Measurements from ENCODE around the gene SDK1.
A peak's percentile ranks its signal among the peaks of the same experiment; 100 is the strongest.

The SDK1 gene

GRCh38 chr7:3301831-3302618, 973 bp downstream of the SDK1 start:
- Mint-ChIP-seq H3K4me3 (peak overlapping the region; percentile 71), H3K27ac (no peak overlapping the region), H3K4me1 (peaks cover 11% of the 10 kb centered on the region), H3K27me3 (peaks cover 54% of the 10 kb centered on the region), H3K9me3 (no peaks in the 10 kb centered on the region), H3K36me3 (ENCODE audit: low read depth) (no peaks in the 10 kb centered on the region)
- peak; percentile 10 for DNase-seq
- no peak for ATAC-seq

DNA sequence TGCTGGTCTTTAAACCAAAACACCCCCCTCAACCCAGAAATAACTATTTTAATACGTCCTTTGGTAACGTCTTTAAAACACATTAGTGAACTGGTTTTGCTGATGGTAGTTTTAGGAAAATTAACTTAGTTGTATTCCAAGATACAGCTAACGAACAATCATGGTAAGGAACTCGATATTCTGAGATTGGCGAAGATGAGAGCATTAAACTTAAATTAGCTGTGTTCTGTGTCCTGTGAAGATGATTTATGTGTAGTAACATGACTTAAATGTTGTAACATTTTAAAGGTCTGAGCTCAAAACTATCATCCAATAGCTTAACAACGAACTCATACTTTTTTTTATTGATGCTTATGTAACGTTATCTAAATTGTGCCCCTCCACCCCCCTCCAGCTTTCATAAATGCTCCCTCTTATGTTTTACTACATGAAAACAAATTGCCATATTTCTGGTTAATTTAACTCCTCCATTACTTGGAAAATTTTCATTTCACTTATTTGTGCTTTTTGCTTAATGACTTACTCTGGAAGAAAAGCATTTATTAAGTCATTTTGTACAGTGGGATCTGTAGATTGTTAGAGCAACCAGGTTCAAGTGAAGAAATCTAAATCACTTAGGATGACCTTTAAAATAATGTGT, 1.7 kb downstream of the SDK1 start:
- ATAC-seq (no peak), DNase-seq (no peak)
- Mint-ChIP-seq H3K27me3 (peaks cover 52% of the 10 kb centered on the region), H3K27ac (no peak overlapping the region), H3K4me3 (peak overlapping the region; percentile 71), H3K9me3 (no peaks in the 10 kb centered on the region), H3K4me1 (peaks cover 11% of the 10 kb centered on the region), H3K36me3 (ENCODE audit: low read depth) (no peaks in the 10 kb centered on the region)

DNA sequence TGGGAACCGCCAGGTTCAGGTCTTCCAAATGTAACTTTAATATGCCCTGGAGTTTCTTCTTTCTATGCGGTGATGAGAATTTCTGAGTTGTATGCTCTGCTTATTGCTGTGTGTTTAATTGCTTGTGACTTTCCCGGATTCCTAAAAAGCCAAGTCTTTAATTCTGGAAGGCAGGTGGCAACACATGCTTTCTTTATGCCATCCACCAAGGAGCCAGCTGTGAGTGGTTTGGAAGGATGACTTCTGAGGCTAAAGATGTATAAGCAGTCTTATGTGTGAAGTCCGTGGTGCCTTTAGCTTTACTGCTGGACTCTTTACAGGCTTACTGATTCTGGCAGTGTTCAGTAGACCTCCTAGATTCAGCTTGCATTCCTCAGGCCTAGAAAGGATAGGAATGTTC, 3.1 kb downstream of the SDK1 start:
- no peak overlapping the region for H3K4me3 Mint-ChIP-seq
- H3K27me3 Mint-ChIP-seq: peaks cover 52% of the 10 kb centered on the region
- H3K27ac Mint-ChIP-seq: no peak overlapping the region
- ATAC-seq: no peak
- no peaks in the 10 kb centered on the region for H3K36me3 Mint-ChIP-seq (ENCODE audit: low read depth)
- H3K9me3 Mint-ChIP-seq: no peaks in the 10 kb centered on the region
- H3K4me1 Mint-ChIP-seq: peaks cover 11% of the 10 kb centered on the region
- no peak for DNase-seq

GRCh38 chr7:3307435-3307834, 6.4 kb downstream of the SDK1 start:
- peaks cover 2% of the 10 kb centered on the region for H3K4me1 Mint-ChIP-seq
- no peaks in the 10 kb centered on the region for H3K36me3 Mint-ChIP-seq (ENCODE audit: low read depth)
- DNase-seq (no peak), ATAC-seq (no peak)
- no peak overlapping the region for H3K27ac Mint-ChIP-seq
- no peaks in the 10 kb centered on the region for H3K9me3 Mint-ChIP-seq
- H3K4me3 Mint-ChIP-seq: no peak overlapping the region
- peaks cover 48% of the 10 kb centered on the region for H3K27me3 Mint-ChIP-seq

- Mint-ChIP-seq H3K9me3 (no peaks in the 10 kb centered on the region), H3K4me1 (no peaks in the 10 kb centered on the region), H3K36me3 (ENCODE audit: low read depth) (no peaks in the 10 kb centered on the region), H3K4me3 (no peak overlapping the region), H3K27me3 (peaks cover 33% of the 10 kb centered on the region), H3K27ac (no peak overlapping the region)
- ATAC-seq: no peak
- no peak for DNase-seq
These were observed 8.1 kb downstream of the SDK1 start for GRCh38 chr7:3309140-3309539.

DNA sequence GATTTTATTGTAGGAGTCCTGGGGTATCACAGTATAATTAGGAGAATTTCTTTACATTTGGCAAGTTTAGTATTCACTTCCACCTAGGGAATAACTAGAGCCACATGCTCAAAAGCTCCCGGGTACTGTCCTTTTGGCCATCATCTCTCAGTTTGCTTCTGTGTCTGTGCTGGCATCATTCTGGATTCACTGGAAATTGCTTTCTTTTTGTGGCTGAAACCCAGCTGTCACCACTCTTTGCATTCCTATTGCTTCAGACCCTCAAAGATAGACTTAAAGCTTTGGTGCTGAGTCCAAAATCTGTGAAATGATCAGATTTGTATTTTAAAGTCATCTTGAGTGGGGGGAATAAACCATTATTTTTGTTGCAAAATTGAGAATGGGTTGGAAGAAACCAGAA, 8.9 kb downstream of the SDK1 start:
- DNase-seq (no peak), ATAC-seq (no peak)
- no peak overlapping the region for H3K4me3 Mint-ChIP-seq
- no peaks in the 10 kb centered on the region for H3K9me3 Mint-ChIP-seq
- H3K27ac Mint-ChIP-seq: no peak overlapping the region
- no peaks in the 10 kb centered on the region for H3K4me1 Mint-ChIP-seq
- no peaks in the 10 kb centered on the region for H3K36me3 Mint-ChIP-seq (ENCODE audit: low read depth)
- peaks cover 28% of the 10 kb centered on the region for H3K27me3 Mint-ChIP-seq

- peaks cover 22% of the 10 kb centered on the region for H3K27me3 Mint-ChIP-seq
- no peak for ATAC-seq
These were observed 9.8 kb downstream of the SDK1 start for GRCh38 chr7:3310884-3311283.

GRCh38 chr7:3312583-3312982, 11.5 kb downstream of the SDK1 start:
- ATAC-seq (no peak), DNase-seq (no peak)
- Mint-ChIP-seq H3K36me3 (ENCODE audit: low read depth) (no peaks in the 10 kb centered on the region), H3K4me3 (no peak overlapping the region), H3K27me3 (peaks cover 19% of the 10 kb centered on the region), H3K9me3 (no peaks in the 10 kb centered on the region), H3K27ac (no peak overlapping the region), H3K4me1 (no peaks in the 10 kb centered on the region)

More at GRCh38 chr7:3310884-3311283, 9.8 kb downstream of the SDK1 start:
- H3K4me1 Mint-ChIP-seq: no peaks in the 10 kb centered on the region
- no peak overlapping the region for H3K4me3 Mint-ChIP-seq
- no peak for DNase-seq
- H3K9me3 Mint-ChIP-seq: no peaks in the 10 kb centered on the region
- no peak overlapping the region for H3K27ac Mint-ChIP-seq
- no peaks in the 10 kb centered on the region for H3K36me3 Mint-ChIP-seq (ENCODE audit: low read depth)

DNA sequence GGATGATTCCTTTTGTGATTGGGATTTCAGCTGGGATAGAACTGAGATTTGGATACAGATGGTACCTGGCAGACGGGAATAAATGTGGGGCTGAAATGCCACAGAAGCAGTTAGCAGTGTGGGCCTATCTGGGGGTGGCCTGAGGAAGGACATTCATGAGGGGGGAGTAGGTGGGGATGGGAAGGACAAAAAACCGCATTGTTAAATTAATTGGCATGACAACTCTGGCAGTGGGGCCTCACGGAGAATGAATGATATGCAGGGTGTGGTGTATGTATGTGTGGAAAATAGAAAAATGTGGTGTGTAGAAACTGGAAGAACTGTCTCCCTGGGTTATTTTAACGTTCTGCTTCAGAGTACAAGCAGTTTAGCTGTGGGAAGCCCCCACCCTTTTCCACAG, 17.8 kb downstream of the SDK1 start:
- H3K9me3 Mint-ChIP-seq: no peaks in the 10 kb centered on the region
- no peak overlapping the region for H3K4me3 Mint-ChIP-seq
- H3K36me3 Mint-ChIP-seq (ENCODE audit: low read depth): no peaks in the 10 kb centered on the region
- no peak for DNase-seq
- H3K27me3 Mint-ChIP-seq: peaks cover 3% of the 10 kb centered on the region
- ATAC-seq: no peak
- H3K27ac Mint-ChIP-seq: no peak overlapping the region
- no peaks in the 10 kb centered on the region for H3K4me1 Mint-ChIP-seq

GRCh38 chr7:3321206-3321605, 20.2 kb downstream of the SDK1 start:
- no peaks in the 10 kb centered on the region for H3K9me3 Mint-ChIP-seq
- no peak overlapping the region for H3K27ac Mint-ChIP-seq
- DNase-seq: no peak
- no peak for ATAC-seq
- peaks cover 3% of the 10 kb centered on the region for H3K27me3 Mint-ChIP-seq
- H3K4me1 Mint-ChIP-seq: no peaks in the 10 kb centered on the region
- no peaks in the 10 kb centered on the region for H3K36me3 Mint-ChIP-seq (ENCODE audit: low read depth)
- H3K4me3 Mint-ChIP-seq: no peak overlapping the region

DNA sequence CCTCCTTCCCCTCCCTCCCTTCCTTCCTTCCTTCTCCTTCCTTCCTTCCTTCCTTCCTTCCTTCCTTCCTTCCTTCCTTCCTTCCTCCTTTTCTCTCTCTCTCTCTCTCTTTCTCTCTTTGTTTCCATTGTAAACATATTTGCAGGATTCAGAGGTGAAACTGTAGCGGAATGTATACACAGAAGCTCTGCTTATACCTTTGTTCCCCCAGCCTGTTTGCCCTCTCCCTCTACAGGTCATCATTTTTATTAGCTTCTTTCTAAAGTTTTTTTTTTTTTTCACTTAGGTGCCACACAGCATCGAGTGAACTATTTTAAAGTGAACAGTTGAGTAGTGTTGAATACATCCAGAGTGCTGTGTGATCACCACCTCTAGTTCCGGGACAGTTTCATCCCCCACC, 20.7 kb downstream of the SDK1 start:
- no peaks in the 10 kb centered on the region for H3K36me3 Mint-ChIP-seq (ENCODE audit: low read depth)
- no peaks in the 10 kb centered on the region for H3K9me3 Mint-ChIP-seq
- no peak for DNase-seq
- H3K27me3 Mint-ChIP-seq: peaks cover 3% of the 10 kb centered on the region
- no peaks in the 10 kb centered on the region for H3K4me1 Mint-ChIP-seq
- H3K4me3 Mint-ChIP-seq: no peak overlapping the region
- H3K27ac Mint-ChIP-seq: no peak overlapping the region
- ATAC-seq: no peak

DNA sequence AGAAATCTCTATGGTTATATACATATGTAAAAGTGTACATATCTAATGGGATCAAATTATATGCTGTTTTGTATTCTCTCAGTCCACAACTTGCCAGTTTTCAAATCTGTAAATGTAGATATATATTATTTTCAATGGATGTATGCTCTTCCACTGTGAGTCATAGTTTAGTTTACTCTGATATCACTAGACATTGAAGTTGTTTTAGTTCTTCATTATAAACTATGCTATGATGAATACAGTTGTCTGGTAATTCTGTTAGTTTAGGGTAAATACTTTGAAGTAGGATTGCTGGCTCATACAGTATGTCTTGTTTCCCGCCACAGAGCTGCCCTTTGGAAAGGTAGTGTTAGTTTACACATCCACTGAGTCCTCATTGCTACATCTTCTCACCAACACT, 25.2 kb downstream of the SDK1 start:
- Mint-ChIP-seq H3K27ac (no peak overlapping the region), H3K9me3 (no peaks in the 10 kb centered on the region), H3K4me1 (no peaks in the 10 kb centered on the region), H3K36me3 (ENCODE audit: low read depth) (no peaks in the 10 kb centered on the region), H3K4me3 (no peak overlapping the region), H3K27me3 (peaks cover 3% of the 10 kb centered on the region)
- no peak for DNase-seq
- ATAC-seq: no peak

- no peak for ATAC-seq
- no peaks in the 10 kb centered on the region for H3K36me3 Mint-ChIP-seq (ENCODE audit: low read depth)
- H3K27ac Mint-ChIP-seq: no peak overlapping the region
- DNase-seq: no peak
- H3K4me1 Mint-ChIP-seq: no peaks in the 10 kb centered on the region
- H3K4me3 Mint-ChIP-seq: no peak overlapping the region
- H3K27me3 Mint-ChIP-seq: peaks cover 3% of the 10 kb centered on the region
- H3K9me3 Mint-ChIP-seq: no peaks in the 10 kb centered on the region
These were observed 26.0 kb downstream of the SDK1 start for GRCh38 chr7:3327099-3327498.

DNA sequence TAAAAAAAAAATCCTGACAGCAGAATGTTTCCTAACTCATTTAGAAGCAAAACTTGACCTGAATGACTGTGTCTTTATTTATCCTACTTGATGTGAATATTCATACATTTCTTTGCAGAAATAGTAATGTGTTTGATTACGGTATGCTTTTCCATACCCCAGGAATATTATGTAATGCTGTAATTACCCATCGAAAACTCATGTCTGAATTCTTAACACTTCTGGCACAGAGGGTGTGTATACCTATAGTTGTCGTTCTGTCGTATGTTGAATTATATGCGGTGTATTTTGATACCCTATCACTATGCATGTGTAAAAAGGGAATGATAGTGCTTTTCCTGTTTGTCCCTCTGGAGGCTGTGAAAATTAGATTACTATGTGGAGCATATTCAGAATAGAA, 26.6 kb downstream of the SDK1 start:
- Mint-ChIP-seq H3K4me3 (no peak overlapping the region), H3K4me1 (no peaks in the 10 kb centered on the region), H3K27ac (no peak overlapping the region), H3K36me3 (ENCODE audit: low read depth) (no peaks in the 10 kb centered on the region), H3K9me3 (no peaks in the 10 kb centered on the region), H3K27me3 (peaks cover 3% of the 10 kb centered on the region)
- no peak for ATAC-seq
- DNase-seq: no peak

DNA sequence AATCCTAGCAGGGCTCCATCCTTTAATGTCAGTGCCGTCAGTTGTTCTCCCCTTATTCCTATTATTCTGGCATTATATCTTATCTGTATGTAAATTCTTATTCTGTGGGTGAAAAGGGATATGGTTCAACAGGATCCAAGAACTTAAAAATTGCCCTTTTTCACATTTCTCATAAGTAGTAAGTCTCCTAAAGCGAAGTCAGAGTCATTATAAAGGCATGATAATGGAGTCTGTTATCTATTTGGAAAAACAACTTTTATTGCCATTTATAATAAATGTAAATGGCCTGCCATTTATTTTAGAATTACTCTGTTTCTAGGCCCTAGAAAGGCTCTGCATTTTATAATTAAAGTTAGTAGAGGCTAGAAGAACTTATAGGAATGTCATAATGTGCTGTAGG, 31.3 kb downstream of the SDK1 start:
- Mint-ChIP-seq H3K4me3 (no peak overlapping the region), H3K36me3 (ENCODE audit: low read depth) (no peaks in the 10 kb centered on the region), H3K27me3 (peaks cover 16% of the 10 kb centered on the region), H3K4me1 (no peaks in the 10 kb centered on the region), H3K27ac (no peak overlapping the region), H3K9me3 (no peaks in the 10 kb centered on the region)
- ATAC-seq (no peak), DNase-seq (no peak)
